Bronchial epithelial cell (primary cell): ENCODE measurements around the gene IGFBP7. TPM values are rescaled to one million over a fixed set of nuclear protein-coding genes. Genes with fewer than 3 reads are reported as not detected.
A peak's percentile ranks its signal among the peaks of the same experiment; 100 is the strongest.

Experiments
- DNase-seq: peaks from one replicate; pipeline ENCODE4 v3.0.0-alpha.2; 2010; ENCODE audit warnings: low read depth
- FAIRE-seq: peaks from 2 replicates; lab custom pipeline; 2011; peaks lifted over from hg19 to GRCh38; lab: Jason Lieb, UNC
- H3K27me3 ChIP-seq: 2 replicates; pipeline ENCODE4 v1.5.1; 2011; ENCODE audit warnings: low read length; ENCODE audit not compliant: control insufficient read depth, insufficient read depth
- H3K36me3 ChIP-seq: 2 replicates; pipeline ENCODE4 v1.5.1; 2011; ENCODE audit warnings: low read length; ENCODE audit not compliant: control insufficient read depth, insufficient read depth
- H3K4me3 ChIP-seq: 2 replicates; pipeline ENCODE4 v1.5.1; 2011; ENCODE audit warnings: mild to moderate bottlenecking, low read depth, low read length, control low read depth
- CTCF ChIP-seq: IDR thresholded peaks from 2 replicates; pipeline ENCODE4 v1.5.1; 2011; ENCODE audit warnings: mild to moderate bottlenecking, moderate library complexity, low read length, control low read depth, inconsistent platforms; ENCODE audit not compliant: insufficient read depth, severe bottlenecking
- total RNA-seq: library from RNA; depleted of rRNA; stranded (reverse); fragments of >200 nt; gene quantifications from 2 replicates; pipeline ENCODE4 v1.2.1, GENCODE V29; 2014

Gene IGFBP7
- total RNA-seq, 1 donor from 2014 or later, result 92.9 TPM

- DNase-seq, result no peak
- TF ChIP-seq CTCF, result no peak
- no peaks in the 10 kb centered on the region for H3K27me3 ChIP-seq
- H3K36me3 ChIP-seq, result no peaks in the 10 kb centered on the region
- H3K4me3 ChIP-seq, result no peak overlapping the region
- no peak for FAIRE-seq
Measured at GRCh38 chr4:57099363-57099762, 10.8 kb downstream of the IGFBP7 start.

- no peak for FAIRE-seq
Measured at GRCh38 chr4:57098941-57099340, 11.2 kb downstream of the IGFBP7 start.

GRCh38 chr4:57098415-57098814 is 11.8 kb downstream of the IGFBP7 start:
- no peak overlapping the region for H3K4me3 ChIP-seq
- FAIRE-seq, result no peak
- TF ChIP-seq CTCF, result no peak
- no peaks in the 10 kb centered on the region for H3K27me3 ChIP-seq
- DNase-seq, result no peak
- no peaks in the 10 kb centered on the region for H3K36me3 ChIP-seq

More at GRCh38 chr4:57098941-57099340, 11.2 kb downstream of the IGFBP7 start:
- H3K27me3 ChIP-seq, result no peaks in the 10 kb centered on the region
- no peak overlapping the region for H3K4me3 ChIP-seq
- no peak for TF ChIP-seq CTCF
- H3K36me3 ChIP-seq, result no peaks in the 10 kb centered on the region
- no peak for DNase-seq

- Histone ChIP-seq H3K4me3 (no peak overlapping the region), H3K27me3 (no peaks in the 10 kb centered on the region), H3K36me3 (no peaks in the 10 kb centered on the region)
- TF ChIP-seq CTCF, result no peak
- peak; percentile 7 for FAIRE-seq
- DNase-seq, result no peak
Measured at GRCh38 chr4:57097711-57098110, 12.5 kb downstream of the IGFBP7 start.

- FAIRE-seq (no peak), DNase-seq (no peak)
- TF ChIP-seq CTCF, result no peak
- Histone ChIP-seq H3K27me3 (no peaks in the 10 kb centered on the region), H3K4me3 (no peak overlapping the region), H3K36me3 (no peaks in the 10 kb centered on the region)
Measured at GRCh38 chr4:57095956-57096355, 14.2 kb downstream of the IGFBP7 start.

GRCh38 chr4:57095245-57095644 is 14.9 kb downstream of the IGFBP7 start:
- DNase-seq (no peak), FAIRE-seq (no peak)
- Histone ChIP-seq H3K36me3 (no peaks in the 10 kb centered on the region), H3K27me3 (no peaks in the 10 kb centered on the region), H3K4me3 (no peak overlapping the region)
- no peak for TF ChIP-seq CTCF
